Measurements from ENCODE around the gene ZNF546.
A peak's percentile ranks its signal among the peaks of the same experiment; 100 is the strongest.

The ZNF546 gene

DNA sequence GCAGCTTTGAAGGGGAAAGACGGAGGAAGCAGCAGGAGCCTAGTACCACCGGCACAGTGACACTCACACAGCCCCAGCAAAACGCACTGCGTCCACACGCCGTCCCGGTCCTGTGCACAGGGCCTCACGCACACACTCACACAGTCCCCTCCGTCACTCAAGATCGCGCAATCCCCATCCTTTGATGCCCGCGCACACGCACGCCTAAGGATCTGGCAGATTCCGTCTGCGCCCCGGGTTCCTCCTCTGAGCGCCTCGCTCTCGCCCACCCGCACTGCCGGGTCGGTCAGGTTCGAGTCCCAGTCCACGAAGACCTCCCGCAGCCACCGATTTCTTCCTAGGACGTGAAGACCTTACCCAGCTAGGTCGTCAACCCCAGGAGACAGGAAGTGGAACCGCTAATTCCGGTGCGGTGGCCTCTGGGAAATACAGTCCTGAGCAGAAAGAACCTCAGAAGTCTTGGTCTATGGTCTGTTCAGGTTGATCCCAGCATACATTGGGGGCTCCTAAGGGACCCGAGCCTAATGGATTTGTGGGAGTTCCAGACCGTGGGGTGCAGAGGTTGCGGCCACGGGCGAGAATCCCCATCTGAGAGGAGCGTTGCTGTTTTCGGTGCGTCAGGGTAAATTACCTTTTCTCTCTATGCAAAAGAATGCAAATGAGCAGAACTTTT, 59.1 kb downstream of the ZNF546 start, which contains the start of gene ZNF780B:
Gene ZNF780B (minus strand): TSS at position 400 of the 673 bp plus-strand sequence. CDS start 5,899 bp downstream, outside the sequence.
- Histone ChIP-seq H3K27ac (ENCODE audit: low read depth, low read length) (peak within 1 kb of the TSS; percentile 10; the same call in 1 of the 2 replicates), H3K4me3 (ENCODE audit: low read depth, low read length) (peak within 1 kb of the TSS; percentile 85), H3K36me3 (ENCODE audit: control insufficient read depth, insufficient read depth, low read length) (no peaks in the 10 kb centered on the region), H3K27me3 (ENCODE audit: control insufficient read depth, insufficient read depth, low read length) (no peaks in the 10 kb centered on the region), H3K4me1 (ENCODE audit: control insufficient read depth, insufficient read depth, low read length) (no peaks in the 10 kb centered on the region), H3K9me3 (ENCODE audit: control insufficient read depth, insufficient read depth, low read depth, low read length) (peaks cover 34% of the 10 kb centered on the region), H3K9ac (ENCODE audit: low read length) (peak within 1 kb of the TSS; percentile 87)

DNA sequence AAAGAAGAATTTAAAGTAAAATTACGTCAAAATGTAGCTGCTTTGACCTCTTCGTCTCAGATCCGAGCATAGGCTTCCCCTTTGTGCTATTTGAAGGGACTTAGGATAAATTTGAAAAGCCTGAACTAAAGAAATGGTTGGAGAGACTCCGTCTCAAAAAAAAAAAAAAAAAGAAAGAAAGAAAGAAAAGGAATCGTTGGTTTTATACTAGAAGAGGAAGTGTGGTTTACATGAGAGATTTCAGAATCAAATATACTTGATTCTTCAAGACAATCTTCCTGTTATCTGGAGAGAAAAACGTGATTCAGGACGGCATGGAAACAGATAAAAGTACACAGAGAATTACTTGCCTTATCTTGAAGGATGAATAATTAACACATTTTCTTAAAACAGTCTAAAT, 59.6 kb downstream of the ZNF546 start:
- peak overlapping the region; percentile 85 for H3K4me3 ChIP-seq (ENCODE audit: low read depth, low read length)
- no peaks in the 10 kb centered on the region for H3K36me3 ChIP-seq (ENCODE audit: control insufficient read depth, insufficient read depth, low read length)
- no peaks in the 10 kb centered on the region for H3K27me3 ChIP-seq (ENCODE audit: control insufficient read depth, insufficient read depth, low read length)
- H3K9ac ChIP-seq (ENCODE audit: low read length), result peak overlapping the region; percentile 87
- peaks cover 36% of the 10 kb centered on the region for H3K9me3 ChIP-seq (ENCODE audit: control insufficient read depth, insufficient read depth, low read depth, low read length)
- H3K27ac ChIP-seq (ENCODE audit: low read depth, low read length), result peak overlapping the region; percentile 10; the same call in 1 of the 2 replicates
- H3K4me1 ChIP-seq (ENCODE audit: control insufficient read depth, insufficient read depth, low read length), result no peaks in the 10 kb centered on the region

DNA sequence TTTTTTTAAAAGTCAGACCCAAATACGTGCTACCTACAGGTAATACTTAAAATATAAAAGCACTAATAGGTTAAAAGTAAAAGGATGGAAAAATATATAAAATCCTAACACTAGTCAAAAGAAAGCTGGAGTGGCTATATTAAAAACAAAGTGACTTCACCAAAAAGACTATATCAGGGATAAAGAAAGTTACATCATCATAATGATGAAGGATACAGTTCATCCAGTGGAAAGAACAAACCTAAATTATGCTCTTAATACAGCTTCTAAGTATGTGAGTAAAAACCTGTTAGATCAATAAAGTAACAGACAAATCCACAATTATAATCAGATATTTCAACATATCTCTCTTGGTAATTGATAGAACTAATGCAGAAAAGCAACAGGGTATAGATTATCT, 60.3 kb downstream of the ZNF546 start:
- Histone ChIP-seq H3K27ac (ENCODE audit: low read depth, low read length) (no peak overlapping the region), H3K9me3 (ENCODE audit: control insufficient read depth, insufficient read depth, low read depth, low read length) (peaks cover 30% of the 10 kb centered on the region), H3K9ac (ENCODE audit: low read length) (no peak overlapping the region), H3K36me3 (ENCODE audit: control insufficient read depth, insufficient read depth, low read length) (no peaks in the 10 kb centered on the region), H3K4me1 (ENCODE audit: control insufficient read depth, insufficient read depth, low read length) (no peaks in the 10 kb centered on the region), H3K4me3 (ENCODE audit: low read depth, low read length) (no peak overlapping the region), H3K27me3 (ENCODE audit: control insufficient read depth, insufficient read depth, low read length) (no peaks in the 10 kb centered on the region)

DNA sequence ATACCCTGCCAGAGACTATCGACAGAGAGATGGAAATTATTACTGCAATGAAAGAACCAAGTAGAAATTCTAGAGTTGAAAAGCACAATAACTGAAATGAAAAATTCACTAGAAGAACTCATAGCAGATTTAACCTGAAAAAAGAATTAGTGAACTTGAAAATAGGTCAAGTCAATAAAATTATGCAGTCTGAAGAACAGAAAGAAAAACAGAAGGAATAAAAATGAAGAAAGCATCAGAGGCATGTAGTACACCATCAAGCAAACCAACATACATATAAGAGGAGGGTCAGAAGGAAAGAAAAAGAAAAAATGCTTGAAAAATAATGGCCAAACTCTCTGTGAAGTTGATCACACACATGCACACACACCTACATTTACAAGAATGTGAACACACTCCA, 62.8 kb downstream of the ZNF546 start:
- Histone ChIP-seq H3K27ac (ENCODE audit: low read depth, low read length) (no peak overlapping the region), H3K9ac (ENCODE audit: low read length) (no peak overlapping the region), H3K4me1 (ENCODE audit: control insufficient read depth, insufficient read depth, low read length) (no peaks in the 10 kb centered on the region), H3K4me3 (ENCODE audit: low read depth, low read length) (no peak overlapping the region), H3K9me3 (ENCODE audit: control insufficient read depth, insufficient read depth, low read depth, low read length) (peaks cover 22% of the 10 kb centered on the region), H3K36me3 (ENCODE audit: control insufficient read depth, insufficient read depth, low read length) (no peaks in the 10 kb centered on the region), H3K27me3 (ENCODE audit: control insufficient read depth, insufficient read depth, low read length) (no peaks in the 10 kb centered on the region)

DNA sequence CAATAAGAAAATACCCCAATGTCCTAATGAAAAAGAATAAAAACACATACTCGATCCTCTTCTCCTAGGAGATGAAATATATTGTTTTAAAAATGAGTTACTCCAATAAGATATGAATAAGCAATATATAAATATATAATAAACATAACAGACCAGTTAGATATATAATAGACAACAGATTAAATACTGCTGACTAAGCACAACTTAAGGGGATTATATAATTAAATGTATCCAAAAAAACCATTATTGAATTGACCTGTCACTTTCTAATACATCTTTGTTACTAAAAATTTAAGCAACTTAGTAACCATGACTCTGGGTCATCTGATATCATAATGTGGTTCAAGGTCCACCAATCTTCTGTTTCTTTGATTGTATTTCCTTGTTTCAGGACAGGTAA, 73.2 kb downstream of the ZNF546 start:
- Histone ChIP-seq H3K27ac (ENCODE audit: low read depth, low read length) (no peak overlapping the region), H3K36me3 (ENCODE audit: control insufficient read depth, insufficient read depth, low read length) (peaks cover 26% of the 10 kb centered on the region), H3K27me3 (ENCODE audit: control insufficient read depth, insufficient read depth, low read length) (no peaks in the 10 kb centered on the region), H3K4me1 (ENCODE audit: control insufficient read depth, insufficient read depth, low read length) (no peaks in the 10 kb centered on the region), H3K9me3 (ENCODE audit: control insufficient read depth, insufficient read depth, low read depth, low read length) (peaks cover 57% of the 10 kb centered on the region), H3K9ac (ENCODE audit: low read length) (no peak overlapping the region), H3K4me3 (ENCODE audit: low read depth, low read length) (no peak overlapping the region)

Measured in HUES6 (cell line).